HL-60 (cell line): ENCODE data around the gene ICA1.

ENCODE experiments used
- CTCF ChIP-seq: IDR thresholded peaks from one replicate; pipeline ENCODE4 v1.5.1; 2011; ENCODE audit warnings: low read length, control low read depth, inconsistent platforms; ENCODE audit not compliant: insufficient read depth
- POLR2AphosphoS5 ChIP-seq: IDR thresholded peaks from 2 replicates; pipeline ENCODE4 v1.6.1; 2012; ENCODE audit warnings: low read depth
- TF ChIP-seq, protein P1 (sequence below): IDR thresholded peaks from 2 replicates; pipeline ENCODE4 v1.6.1; 2012; ENCODE audit warnings: low read depth; ENCODE audit not compliant: insufficient replicate concordance

DNA sequence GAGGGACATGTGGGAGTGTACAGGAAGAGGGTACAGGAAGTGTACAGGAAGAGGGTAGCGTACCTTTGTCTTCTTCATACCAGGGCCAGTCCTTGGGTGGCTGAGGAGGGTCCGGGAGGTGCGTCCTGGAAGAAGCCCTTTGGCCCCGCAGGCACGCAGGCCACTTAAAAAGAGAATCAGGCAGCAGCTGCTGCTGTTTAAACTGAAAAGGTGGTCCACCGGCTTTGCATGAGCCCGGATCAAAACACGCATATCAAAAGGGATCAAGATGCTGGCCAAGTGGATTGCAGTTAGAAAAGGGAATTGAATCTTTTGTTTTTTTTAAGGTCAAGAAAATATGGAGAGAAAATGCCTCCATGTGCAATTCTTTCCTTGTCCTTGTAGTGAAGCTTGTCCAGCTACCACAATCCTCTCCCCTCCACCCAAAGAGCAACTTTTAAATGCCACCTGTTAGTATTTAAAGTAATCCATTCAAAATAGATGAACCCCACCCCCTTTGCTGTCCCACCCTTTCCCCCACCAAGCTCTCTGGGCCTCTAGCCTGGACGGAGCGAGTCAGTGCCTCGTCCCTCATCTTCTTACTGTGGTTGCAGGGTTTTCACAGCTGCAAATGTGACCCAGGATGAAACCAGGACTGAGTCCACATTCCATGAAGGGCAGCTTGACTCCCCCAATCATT, 150.5 kb downstream of the ICA1 start:
- no peak for TF ChIP-seq CTCF
- no peak for TF ChIP-seq POLR2AphosphoS5
- TF ChIP-seq, protein P1, sequence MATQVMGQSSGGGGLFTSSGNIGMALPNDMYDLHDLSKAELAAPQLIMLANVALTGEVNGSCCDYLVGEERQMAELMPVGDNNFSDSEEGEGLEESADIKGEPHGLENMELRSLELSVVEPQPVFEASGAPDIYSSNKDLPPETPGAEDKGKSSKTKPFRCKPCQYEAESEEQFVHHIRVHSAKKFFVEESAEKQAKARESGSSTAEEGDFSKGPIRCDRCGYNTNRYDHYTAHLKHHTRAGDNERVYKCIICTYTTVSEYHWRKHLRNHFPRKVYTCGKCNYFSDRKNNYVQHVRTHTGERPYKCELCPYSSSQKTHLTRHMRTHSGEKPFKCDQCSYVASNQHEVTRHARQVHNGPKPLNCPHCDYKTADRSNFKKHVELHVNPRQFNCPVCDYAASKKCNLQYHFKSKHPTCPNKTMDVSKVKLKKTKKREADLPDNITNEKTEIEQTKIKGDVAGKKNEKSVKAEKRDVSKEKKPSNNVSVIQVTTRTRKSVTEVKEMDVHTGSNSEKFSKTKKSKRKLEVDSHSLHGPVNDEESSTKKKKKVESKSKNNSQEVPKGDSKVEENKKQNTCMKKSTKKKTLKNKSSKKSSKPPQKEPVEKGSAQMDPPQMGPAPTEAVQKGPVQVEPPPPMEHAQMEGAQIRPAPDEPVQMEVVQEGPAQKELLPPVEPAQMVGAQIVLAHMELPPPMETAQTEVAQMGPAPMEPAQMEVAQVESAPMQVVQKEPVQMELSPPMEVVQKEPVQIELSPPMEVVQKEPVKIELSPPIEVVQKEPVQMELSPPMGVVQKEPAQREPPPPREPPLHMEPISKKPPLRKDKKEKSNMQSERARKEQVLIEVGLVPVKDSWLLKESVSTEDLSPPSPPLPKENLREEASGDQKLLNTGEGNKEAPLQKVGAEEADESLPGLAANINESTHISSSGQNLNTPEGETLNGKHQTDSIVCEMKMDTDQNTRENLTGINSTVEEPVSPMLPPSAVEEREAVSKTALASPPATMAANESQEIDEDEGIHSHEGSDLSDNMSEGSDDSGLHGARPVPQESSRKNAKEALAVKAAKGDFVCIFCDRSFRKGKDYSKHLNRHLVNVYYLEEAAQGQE: no peak
